GM19463 (cell line): ENCODE results near the gene NEO1.

Experiments
- ATAC-seq: cut with Tn5 transposase; IDR thresholded peaks from one replicate; pipeline ENCODE4 v1.9.1; 2021; ENCODE audit warnings: mild to moderate bottlenecking, moderate library complexity; ENCODE audit not compliant: unreplicated experiment

The NEO1 gene

GRCh38 chr15:73030122-73030679 is 22.1 kb upstream of the NEO1 start:
- ATAC-seq = no peak

DNA sequence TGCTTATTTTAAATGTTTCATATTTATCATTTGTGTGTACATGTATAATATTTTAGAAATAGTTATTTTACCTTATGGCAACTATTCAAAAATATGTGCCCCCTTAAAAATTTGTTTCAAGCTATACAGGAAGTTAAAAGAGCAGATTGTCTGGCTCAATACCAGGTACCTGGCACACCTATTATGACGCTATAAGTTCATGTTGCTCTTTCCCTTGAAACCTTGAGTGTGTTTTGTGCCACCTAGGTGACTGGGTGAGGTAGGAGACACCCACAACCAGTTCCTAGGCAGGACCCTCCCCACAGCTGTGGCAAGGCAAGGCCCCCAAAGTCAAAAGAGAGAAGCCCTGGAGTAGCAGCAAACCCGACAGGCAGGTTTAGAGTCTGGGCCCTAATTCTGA is 20.6 kb upstream of the NEO1 start:
- no peak for ATAC-seq

GRCh38 chr15:73033611-73034010 is 18.7 kb upstream of the NEO1 start:
- no peak for ATAC-seq

GRCh38 chr15:73034221-73034620 is 18.0 kb upstream of the NEO1 start:
- no peak for ATAC-seq

GRCh38 chr15:73035221-73035620 is 17.0 kb upstream of the NEO1 start:
- no peak for ATAC-seq

DNA sequence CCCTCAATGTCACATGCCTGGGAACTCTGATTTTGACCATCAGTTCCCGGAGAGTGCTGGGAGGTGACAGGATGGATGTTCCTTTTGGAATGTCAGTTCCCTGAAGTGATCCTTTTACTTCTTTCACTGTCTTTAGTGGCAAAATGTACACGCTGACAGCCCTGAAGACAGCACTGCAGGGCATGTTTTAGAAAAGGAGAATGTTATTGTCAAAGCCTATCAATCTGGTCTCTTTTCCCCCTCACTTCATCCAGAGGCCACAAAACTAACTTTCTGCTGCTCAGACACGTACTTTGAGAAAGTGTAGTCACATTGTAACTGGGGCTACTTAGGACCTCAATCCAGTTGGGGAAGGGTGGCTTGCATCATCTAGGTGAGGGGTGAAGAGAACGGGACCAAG is 14.0 kb upstream of the NEO1 start:
- no peak for ATAC-seq

DNA sequence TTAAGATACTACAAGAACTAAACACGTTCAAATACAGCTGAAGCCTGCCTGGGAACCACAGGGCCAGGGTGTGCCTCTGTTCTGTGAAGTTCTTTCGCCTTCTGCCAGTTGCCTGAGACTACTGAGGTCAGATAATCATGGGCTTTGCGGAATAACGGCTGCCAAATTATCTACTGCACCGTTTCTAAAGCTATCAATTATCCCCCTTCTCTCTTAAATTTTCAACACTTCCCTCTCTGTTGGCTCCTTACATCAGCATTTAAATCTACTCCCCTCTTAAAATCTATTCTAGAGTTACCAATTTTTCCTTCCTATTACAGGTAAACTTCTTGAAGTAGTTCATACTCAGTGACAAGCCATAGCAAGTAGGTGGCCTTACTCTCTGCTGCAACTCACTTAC is 6.2 kb upstream of the NEO1 start:
- no peak for ATAC-seq

- no peak for ATAC-seq
Observed at GRCh38 chr15:73047882-73048281, 4.4 kb upstream of the NEO1 start.

- ATAC-seq = no peak
Observed at GRCh38 chr15:73048624-73049295, 3.5 kb upstream of the NEO1 start.

GRCh38 chr15:73049564-73050215 is 2.6 kb upstream of the NEO1 start:
- ATAC-seq = no peak

GRCh38 chr15:73050561-73051295 is 1.5 kb upstream of the NEO1 start:
- no peak for ATAC-seq

DNA sequence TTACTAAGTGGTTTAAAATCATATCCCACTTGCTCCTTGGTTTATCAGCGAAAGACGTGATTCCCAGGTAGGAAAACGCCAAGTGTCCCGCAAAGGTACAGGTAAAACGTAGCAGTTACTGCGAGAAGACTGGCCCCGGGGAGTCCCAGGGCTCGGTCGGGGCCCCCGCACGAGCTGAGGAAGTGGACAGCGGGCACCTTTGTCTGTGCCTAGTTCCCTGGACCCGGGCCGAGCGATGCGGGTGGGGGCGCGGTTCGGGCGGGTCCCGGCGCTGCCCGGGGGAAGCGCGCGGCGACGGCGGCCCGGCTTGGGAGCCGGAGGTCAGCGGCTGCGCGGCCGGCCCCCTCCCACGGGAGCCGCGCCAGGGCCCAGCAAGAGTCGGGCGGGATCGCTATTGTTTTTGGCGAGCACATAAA is 864 bp upstream of the NEO1 start:
- ATAC-seq = peak; percentile 3

- peak; percentile 34 for ATAC-seq
Observed at GRCh38 chr15:73052653-73053397, 562 bp downstream of the NEO1 start.

DNA sequence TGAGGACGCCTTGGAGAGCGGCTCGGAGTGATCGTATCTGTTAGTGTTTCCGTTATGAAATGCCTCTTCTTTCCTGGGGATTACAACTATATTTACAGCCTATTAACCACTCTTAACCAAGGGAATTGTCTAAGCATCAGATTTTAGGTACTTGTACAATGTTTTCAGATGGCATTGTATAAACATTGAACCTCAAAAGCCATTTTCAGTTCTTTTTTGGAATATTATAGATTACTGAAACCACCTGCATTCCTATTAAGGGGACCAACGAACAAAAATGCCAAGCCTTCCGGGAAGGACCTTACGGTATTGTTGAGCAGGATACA is 1.1 kb downstream of the NEO1 start:
- no peak for ATAC-seq

DNA sequence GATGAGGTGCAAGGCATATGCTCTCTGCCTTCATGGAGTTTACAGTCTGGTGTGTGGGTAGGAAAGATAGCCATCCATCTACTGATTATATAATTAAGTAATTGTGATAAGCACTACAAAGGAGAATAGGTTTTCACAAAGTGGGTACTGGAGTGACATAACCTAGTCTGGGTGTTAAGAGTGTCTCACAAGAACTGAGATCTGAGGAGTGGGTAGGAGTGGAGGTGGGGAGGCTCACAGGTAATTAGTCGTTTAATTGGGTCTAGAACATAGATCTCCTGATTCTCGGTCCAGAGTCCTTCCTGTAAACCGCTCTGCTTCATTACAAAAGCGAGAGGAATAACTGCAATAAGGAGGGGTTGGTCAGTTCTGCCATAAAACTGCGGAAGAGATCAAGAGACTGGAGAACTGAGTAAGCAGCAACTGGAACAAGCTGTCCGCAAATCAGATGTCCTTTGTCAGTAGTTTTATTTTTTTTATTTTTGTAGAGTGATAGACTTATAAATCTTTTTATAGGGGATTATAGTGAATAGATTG is 2.2 kb downstream of the NEO1 start:
- no peak for ATAC-seq

DNA sequence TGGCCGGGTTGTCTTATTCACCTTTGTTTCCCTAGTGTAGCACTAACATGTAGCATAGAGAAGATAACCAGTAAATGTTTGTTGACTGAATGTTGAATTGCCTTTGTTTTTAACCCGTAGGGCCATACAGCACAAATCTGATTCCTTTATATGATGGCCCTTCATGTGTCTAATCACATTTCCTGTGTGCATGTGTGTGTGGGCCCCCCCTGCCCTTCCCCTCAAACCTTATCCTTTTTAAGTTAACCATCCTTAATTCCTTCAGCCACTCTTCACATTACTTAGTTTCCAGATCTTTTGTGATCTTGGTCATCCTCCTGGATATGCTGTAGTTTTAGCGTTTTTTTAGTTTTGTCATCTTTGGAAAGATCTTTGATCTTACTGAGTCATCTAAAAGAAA is 4.2 kb downstream of the NEO1 start:
- no peak for ATAC-seq

DNA sequence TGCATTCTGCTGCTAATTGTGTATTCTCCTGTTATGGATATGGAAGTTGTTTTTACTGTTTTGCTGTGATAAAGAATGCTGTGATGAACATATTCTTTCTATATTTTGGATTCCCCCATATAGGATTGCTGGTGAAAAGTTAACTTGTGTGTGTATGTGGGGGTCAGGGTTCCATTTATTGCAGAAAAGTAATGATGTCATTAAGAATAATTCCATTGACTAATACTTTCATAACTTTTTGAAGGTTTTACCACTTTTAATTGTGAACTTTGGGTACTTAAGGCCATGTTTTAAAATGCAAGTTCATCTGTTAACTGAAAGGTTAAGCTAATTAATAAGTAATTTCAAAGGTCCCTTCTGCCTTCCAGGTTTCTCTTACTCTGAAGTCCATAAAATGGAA is 6.2 kb downstream of the NEO1 start:
- ATAC-seq = no peak

DNA sequence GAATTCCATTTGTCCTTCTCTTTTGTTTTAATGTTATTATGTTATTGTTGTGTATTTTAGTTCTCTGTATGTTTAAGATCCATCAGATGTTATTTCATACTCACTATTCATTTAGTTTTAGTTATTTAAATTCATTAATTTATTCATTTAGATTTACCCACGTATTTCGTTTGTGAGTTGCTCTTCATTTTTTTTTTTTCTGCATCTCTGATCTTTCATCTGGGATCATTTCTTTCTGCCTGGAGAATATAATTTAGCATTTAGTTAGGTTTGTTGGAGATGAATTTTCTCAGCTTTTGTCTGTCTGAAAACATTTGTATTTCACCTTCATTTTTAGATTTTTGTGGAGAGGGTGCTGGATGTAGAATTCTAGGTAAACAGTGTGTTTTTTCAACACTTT is 12.9 kb downstream of the NEO1 start:
- no peak for ATAC-seq

GRCh38 chr15:73069109-73069508 is 16.8 kb downstream of the NEO1 start:
- no peak for ATAC-seq

GRCh38 chr15:73072894-73073293 is 20.6 kb downstream of the NEO1 start:
- ATAC-seq = no peak

DNA sequence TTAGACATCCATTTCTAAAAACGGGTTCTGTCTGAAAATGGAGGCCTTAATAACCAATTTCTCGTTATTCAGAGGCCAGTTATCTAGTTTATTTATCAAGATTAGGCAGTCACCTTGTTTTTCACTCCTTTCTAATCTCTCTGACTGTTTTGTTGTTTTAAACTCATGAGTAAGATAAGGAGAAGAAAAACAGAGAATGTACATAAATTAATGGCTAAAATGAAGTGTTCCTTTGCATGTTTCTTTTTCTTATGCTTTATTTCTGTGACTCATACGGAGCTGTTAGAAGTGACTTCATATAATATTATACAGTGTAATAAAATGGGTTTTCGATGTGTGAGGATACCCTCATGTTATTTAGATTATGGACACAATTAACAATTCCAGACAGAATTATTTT is 22.0 kb downstream of the NEO1 start:
- no peak for ATAC-seq
